Measurements from ENCODE around the gene AGPAT3.

AGPAT3 gene

GRCh38 chr21:43913928-43914327 is 48.9 kb downstream of the AGPAT3 start:
- POLR2A ChIA-PET: no interaction called here
- Histone ChIP-seq H3K27ac (ENCODE audit: extremely low read depth, low read depth, low read length) (no peak overlapping the region), H3K36me3 (ENCODE audit: control insufficient read depth in 2 of 2, insufficient read depth in 1 of 2, low read length in 2 of 2) (peaks cover 0 to 10% of the 10 kb centered on the region in 2 experiments; a peak in 1 of 3 replicates), H3K9me3 (ENCODE audit: control insufficient read depth, insufficient read depth, low read depth, low read length) (no peaks in the 10 kb centered on the region), H3K4me1 (ENCODE audit: control insufficient read depth, insufficient read depth, low read length) (peaks cover 4% of the 10 kb centered on the region; the same call in 1 of the 2 replicates), H3K4me3 (ENCODE audit: low read depth, low read length) (no peak overlapping the region)
- CTCF ChIA-PET: interaction anchor here (0.6 to 1.5 kb wide), 2 partner anchors 10 to 61 kb away, joined by 3 read pairs; no protein-coding TSS in a partner anchor
- TF ChIP-seq ZIC2 (tag by site-specific recombination; IDR thresholded peaks at IDR 0.05) (peak; percentile 83), ZNF664 (tag by site-specific recombination; IDR thresholded peaks at IDR 0.05) (no peak), ZNF16 (tag by site-specific recombination; IDR thresholded peaks at IDR 0.05; ENCODE audit: low read depth) (no peak), KLF9 (tag by site-specific recombination; IDR thresholded peaks at IDR 0.05; ENCODE audit: low read depth) (no peak), TCF7L2 (IDR thresholded peaks at IDR 0.05; ENCODE audit: borderline replicate concordance, low read depth, low read length) (peak; percentile 33; the same call in 1 of the 2 replicates), ZBTB21 (tag by site-specific recombination; IDR thresholded peaks at IDR 0.05) (peak; percentile 35; the same call in 1 of the 2 replicates), ZNF629 (tag by site-specific recombination; IDR thresholded peaks at IDR 0.05) (peak; percentile 79), SCRT2 (tag by site-specific recombination; IDR thresholded peaks at IDR 0.05) (peak; percentile 88), ZNF140 (tag by site-specific recombination; IDR thresholded peaks at IDR 0.05) (no peak), GLI4 (tag by site-specific recombination; IDR thresholded peaks at IDR 0.05) (no peak), BCL11A (tag by site-specific recombination; IDR thresholded peaks at IDR 0.05; ENCODE audit: low read depth) (no peak), ZNF394 (tag by site-specific recombination; IDR thresholded peaks at IDR 0.05; ENCODE audit: borderline replicate concordance) (no peak), ZNF423 (tag by site-specific recombination; IDR thresholded peaks at IDR 0.05) (0 out of 2 replicates have a peak, but pooled peaks have one; percentile 22), ZNF426 (tag by site-specific recombination; IDR thresholded peaks at IDR 0.05) (no peak), ZBTB1 (tag by site-specific recombination; IDR thresholded peaks at IDR 0.05) (no peak), FEZF1 (tag by site-specific recombination; IDR thresholded peaks at IDR 0.05) (no peak), WT1 (tag by site-specific recombination; IDR thresholded peaks at IDR 0.05) (0 out of 2 replicates have a peak, but pooled peaks have one; percentile 11), ZBTB48 (tag by site-specific recombination; IDR thresholded peaks at IDR 0.05) (no peak), ZSCAN30 (tag by site-specific recombination; IDR thresholded peaks at IDR 0.05) (no peak), KLF10 (tag by site-specific recombination; IDR thresholded peaks at IDR 0.05) (peak; percentile 31; the same call in 1 of the 2 replicates), ZNF341 (tag by site-specific recombination; IDR thresholded peaks at IDR 0.05; ENCODE audit: low read depth) (peak; percentile 80), ZNF701 (tag by site-specific recombination; IDR thresholded peaks at IDR 0.05) (no peak), IKZF3 (tag by site-specific recombination; IDR thresholded peaks at IDR 0.05) (0 out of 2 replicates have a peak, but pooled peaks have one; percentile 13), GLIS1 (tag by site-specific recombination; IDR thresholded peaks at IDR 0.05) (peak; percentile 83), ZNF626 (tag by site-specific recombination; IDR thresholded peaks at IDR 0.05) (no peak), BCL11B (tag by site-specific recombination; IDR thresholded peaks at IDR 0.05; ENCODE audit: low read depth) (no peak), REPIN1 (tag by site-specific recombination; IDR thresholded peaks at IDR 0.05; ENCODE audit: low read depth) (no peak)
- TF ChIP-seq, protein P1, sequence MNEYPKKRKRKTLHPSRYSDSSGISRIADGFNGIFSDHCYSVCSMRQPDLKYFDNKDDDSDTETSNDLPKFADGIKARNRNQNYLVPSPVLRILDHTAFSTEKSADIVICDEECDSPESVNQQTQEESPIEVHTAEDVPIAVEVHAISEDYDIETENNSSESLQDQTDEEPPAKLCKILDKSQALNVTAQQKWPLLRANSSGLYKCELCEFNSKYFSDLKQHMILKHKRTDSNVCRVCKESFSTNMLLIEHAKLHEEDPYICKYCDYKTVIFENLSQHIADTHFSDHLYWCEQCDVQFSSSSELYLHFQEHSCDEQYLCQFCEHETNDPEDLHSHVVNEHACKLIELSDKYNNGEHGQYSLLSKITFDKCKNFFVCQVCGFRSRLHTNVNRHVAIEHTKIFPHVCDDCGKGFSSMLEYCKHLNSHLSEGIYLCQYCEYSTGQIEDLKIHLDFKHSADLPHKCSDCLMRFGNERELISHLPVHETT (tag by site-specific recombination; IDR thresholded peaks at IDR 0.05): no peak
- TF ChIP-seq, protein P2, sequence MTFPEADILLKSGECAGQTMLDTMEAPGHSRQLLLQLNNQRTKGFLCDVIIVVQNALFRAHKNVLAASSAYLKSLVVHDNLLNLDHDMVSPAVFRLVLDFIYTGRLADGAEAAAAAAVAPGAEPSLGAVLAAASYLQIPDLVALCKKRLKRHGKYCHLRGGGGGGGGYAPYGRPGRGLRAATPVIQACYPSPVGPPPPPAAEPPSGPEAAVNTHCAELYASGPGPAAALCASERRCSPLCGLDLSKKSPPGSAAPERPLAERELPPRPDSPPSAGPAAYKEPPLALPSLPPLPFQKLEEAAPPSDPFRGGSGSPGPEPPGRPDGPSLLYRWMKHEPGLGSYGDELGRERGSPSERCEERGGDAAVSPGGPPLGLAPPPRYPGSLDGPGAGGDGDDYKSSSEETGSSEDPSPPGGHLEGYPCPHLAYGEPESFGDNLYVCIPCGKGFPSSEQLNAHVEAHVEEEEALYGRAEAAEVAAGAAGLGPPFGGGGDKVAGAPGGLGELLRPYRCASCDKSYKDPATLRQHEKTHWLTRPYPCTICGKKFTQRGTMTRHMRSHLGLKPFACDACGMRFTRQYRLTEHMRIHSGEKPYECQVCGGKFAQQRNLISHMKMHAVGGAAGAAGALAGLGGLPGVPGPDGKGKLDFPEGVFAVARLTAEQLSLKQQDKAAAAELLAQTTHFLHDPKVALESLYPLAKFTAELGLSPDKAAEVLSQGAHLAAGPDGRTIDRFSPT (tag by site-specific recombination; IDR thresholded peaks at IDR 0.05): no peak
